Activated CD8-positive, alpha-beta memory T cell treated with anti-CD3 and anti-CD28 coated beads, Interleukin-2, amount 50 U/mL, for 24 hours (primary cell): ENCODE results near the gene HEPH.
"Not testable (repeated sequence)": the region's sequence is repeated elsewhere in the genome, so short reads cannot be mapped to it uniquely, and the experiment has no call there.

Experiments
- DNase-seq: peaks from one replicate; pipeline ENCODE4 v3.0.0-alpha.2; 2020; ENCODE audit errors: extremely low read depth

The HEPH gene

GRCh38 chrX:66200855-66201795, 37.1 kb downstream of the HEPH start:
- DNase-seq, result no peak

- DNase-seq, result no peak
Measured at GRCh38 chrX:66203114-66203513, 39.1 kb downstream of the HEPH start.

GRCh38 chrX:66221856-66222255, 57.8 kb downstream of the HEPH start:
- DNase-seq, result no peak

GRCh38 chrX:66232296-66232695, 68.2 kb downstream of the HEPH start:
- no peak for DNase-seq

- DNase-seq, result no peak
Measured at GRCh38 chrX:66233209-66233608, 69.2 kb downstream of the HEPH start.

- DNase-seq, result not testable (repeated sequence)
Measured at GRCh38 chrX:66233904-66234303, 69.9 kb downstream of the HEPH start.

- DNase-seq, result no peak
Measured at GRCh38 chrX:66255359-66255967, 91.4 kb downstream of the HEPH start.

GRCh38 chrX:66262807-66263206, 98.8 kb downstream of the HEPH start:
- DNase-seq, result no peak
